H1 (cell line): ENCODE results near the gene HSF2. TPM values are rescaled to one million over a fixed set of nuclear protein-coding genes. Genes with fewer than 3 reads are reported as not detected.

Experiments
- POU5F1 ChIP-seq: IDR thresholded peaks from 2 replicates; pipeline ENCODE4 v1.6.1; 2011; ENCODE audit warnings: low read depth, mild to moderate bottlenecking, low read length, moderate library complexity
- polyA plus RNA-seq, 7 experiments: library from polyadenylated mRNA; depleted of rRNA in 3 of 7; stranded (reverse) in 5 of 7; unstranded in 2 of 7; fragments of >200 nt in 5 of 7; fragments of 200-250 nt in 2 of 7; gene quantifications; 1 replicate in 5 of 7; 2 replicates in 1 of 7; 4 replicates in 1 of 7; pipeline versions ENCODE4 v1.2.1 to v1.2.3, GENCODE V29; 2011 to 2013; ENCODE audit warnings: missing spikeins in 2 of 7, mixed read lengths in 2 of 7
- total RNA-seq: library from RNA; stranded (reverse); fragmentation: NEBNext Ultra II Directional; extraction: Animal tissue kit (Norgen Biotek cat#: 25700); gene quantifications from 2 replicates; pipeline ENCODE4 v1.2.1, GENCODE V29; 2021
- TF ChIP-seq, protein P1 (sequence below): fragments of 300-600 bp; sonication (generic); IDR thresholded peaks from 2 replicates; pipeline ENCODE4 v1.7.1; 2012; ENCODE audit warnings: low read length, moderate library complexity, mild to moderate bottlenecking, inconsistent platforms; ENCODE audit not compliant: insufficient replicate concordance

HSF2 gene
- total and polyA plus RNA-seq, 2 of the 8 experiments (the other 6 are each of a cell fraction or from before 2014, with no cell fraction given), result 16.3 to 18.3 TPM

DNA sequence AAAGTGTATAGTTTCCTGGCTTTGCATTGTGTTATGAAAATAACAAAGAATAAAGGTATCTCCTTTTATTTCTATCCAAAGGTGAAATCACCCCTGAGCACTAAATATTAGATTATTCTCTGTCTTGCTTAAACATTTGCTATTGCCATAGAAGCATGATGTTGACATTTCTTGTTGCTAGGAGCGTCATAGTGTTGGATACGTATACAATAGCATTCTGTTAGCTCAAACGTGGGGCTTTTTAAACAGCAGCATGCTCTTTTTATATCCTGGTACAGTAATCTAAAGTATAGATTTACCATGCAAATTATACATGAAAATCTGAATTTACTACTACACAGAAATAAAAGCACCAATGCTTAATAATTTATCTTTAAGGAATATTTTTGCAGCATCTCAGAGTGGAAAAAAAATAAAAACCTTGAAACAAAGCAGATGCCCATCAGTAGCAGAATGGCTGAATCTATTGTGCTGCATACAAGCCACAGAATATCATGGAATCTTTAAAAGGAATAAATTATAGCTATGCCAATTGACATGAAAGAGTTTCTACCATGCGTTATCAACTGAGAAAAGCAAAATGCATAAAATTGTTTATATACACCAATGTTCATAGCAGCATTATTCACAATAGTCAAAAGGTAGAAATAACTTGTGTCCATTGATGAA is 9.6 kb upstream of the HSF2 start (continued):
- TF ChIP-seq, protein P1, sequence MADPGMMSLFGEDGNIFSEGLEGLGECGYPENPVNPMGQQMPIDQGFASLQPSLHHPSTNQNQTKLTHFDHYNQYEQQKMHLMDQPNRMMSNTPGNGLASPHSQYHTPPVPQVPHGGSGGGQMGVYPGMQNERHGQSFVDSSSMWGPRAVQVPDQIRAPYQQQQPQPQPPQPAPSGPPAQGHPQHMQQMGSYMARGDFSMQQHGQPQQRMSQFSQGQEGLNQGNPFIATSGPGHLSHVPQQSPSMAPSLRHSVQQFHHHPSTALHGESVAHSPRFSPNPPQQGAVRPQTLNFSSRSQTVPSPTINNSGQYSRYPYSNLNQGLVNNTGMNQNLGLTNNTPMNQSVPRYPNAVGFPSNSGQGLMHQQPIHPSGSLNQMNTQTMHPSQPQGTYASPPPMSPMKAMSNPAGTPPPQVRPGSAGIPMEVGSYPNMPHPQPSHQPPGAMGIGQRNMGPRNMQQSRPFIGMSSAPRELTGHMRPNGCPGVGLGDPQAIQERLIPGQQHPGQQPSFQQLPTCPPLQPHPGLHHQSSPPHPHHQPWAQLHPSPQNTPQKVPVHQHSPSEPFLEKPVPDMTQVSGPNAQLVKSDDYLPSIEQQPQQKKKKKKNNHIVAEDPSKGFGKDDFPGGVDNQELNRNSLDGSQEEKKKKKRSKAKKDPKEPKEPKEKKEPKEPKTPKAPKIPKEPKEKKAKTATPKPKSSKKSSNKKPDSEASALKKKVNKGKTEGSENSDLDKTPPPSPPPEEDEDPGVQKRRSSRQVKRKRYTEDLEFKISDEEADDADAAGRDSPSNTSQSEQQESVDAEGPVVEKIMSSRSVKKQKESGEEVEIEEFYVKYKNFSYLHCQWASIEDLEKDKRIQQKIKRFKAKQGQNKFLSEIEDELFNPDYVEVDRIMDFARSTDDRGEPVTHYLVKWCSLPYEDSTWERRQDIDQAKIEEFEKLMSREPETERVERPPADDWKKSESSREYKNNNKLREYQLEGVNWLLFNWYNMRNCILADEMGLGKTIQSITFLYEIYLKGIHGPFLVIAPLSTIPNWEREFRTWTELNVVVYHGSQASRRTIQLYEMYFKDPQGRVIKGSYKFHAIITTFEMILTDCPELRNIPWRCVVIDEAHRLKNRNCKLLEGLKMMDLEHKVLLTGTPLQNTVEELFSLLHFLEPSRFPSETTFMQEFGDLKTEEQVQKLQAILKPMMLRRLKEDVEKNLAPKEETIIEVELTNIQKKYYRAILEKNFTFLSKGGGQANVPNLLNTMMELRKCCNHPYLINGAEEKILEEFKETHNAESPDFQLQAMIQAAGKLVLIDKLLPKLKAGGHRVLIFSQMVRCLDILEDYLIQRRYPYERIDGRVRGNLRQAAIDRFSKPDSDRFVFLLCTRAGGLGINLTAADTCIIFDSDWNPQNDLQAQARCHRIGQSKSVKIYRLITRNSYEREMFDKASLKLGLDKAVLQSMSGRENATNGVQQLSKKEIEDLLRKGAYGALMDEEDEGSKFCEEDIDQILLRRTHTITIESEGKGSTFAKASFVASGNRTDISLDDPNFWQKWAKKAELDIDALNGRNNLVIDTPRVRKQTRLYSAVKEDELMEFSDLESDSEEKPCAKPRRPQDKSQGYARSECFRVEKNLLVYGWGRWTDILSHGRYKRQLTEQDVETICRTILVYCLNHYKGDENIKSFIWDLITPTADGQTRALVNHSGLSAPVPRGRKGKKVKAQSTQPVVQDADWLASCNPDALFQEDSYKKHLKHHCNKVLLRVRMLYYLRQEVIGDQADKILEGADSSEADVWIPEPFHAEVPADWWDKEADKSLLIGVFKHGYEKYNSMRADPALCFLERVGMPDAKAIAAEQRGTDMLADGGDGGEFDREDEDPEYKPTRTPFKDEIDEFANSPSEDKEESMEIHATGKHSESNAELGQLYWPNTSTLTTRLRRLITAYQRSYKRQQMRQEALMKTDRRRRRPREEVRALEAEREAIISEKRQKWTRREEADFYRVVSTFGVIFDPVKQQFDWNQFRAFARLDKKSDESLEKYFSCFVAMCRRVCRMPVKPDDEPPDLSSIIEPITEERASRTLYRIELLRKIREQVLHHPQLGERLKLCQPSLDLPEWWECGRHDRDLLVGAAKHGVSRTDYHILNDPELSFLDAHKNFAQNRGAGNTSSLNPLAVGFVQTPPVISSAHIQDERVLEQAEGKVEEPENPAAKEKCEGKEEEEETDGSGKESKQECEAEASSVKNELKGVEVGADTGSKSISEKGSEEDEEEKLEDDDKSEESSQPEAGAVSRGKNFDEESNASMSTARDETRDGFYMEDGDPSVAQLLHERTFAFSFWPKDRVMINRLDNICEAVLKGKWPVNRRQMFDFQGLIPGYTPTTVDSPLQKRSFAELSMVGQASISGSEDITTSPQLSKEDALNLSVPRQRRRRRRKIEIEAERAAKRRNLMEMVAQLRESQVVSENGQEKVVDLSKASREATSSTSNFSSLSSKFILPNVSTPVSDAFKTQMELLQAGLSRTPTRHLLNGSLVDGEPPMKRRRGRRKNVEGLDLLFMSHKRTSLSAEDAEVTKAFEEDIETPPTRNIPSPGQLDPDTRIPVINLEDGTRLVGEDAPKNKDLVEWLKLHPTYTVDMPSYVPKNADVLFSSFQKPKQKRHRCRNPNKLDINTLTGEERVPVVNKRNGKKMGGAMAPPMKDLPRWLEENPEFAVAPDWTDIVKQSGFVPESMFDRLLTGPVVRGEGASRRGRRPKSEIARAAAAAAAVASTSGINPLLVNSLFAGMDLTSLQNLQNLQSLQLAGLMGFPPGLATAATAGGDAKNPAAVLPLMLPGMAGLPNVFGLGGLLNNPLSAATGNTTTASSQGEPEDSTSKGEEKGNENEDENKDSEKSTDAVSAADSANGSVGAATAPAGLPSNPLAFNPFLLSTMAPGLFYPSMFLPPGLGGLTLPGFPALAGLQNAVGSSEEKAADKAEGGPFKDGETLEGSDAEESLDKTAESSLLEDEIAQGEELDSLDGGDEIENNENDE, result no peak
- no peak for TF ChIP-seq POU5F1
